HL-60/S4 treated with phorbol 12-myristate 13-acetate at 8.2 ng/mL for 4 days and 3 days (cell line): ENCODE measurements around the gene LFNG.
"Not testable (repeated sequence)": the region's sequence is repeated elsewhere in the genome, so short reads cannot be mapped to it uniquely, and the experiment has no call there.

Experiments used
- in situ Hi-C: fragments of 300-500 bp; cut with MboI; formaldehyde crosslinking; loops from 2 replicates; pipeline ENCODE4 v1.15.0; 2022; ENCODE audit warnings: low sequenced_read_pairs

LFNG gene

GRCh38 chr7:2542011-2542915, 22.7 kb downstream of the LFNG start:
- in situ Hi-C loops = no loop called here

DNA sequence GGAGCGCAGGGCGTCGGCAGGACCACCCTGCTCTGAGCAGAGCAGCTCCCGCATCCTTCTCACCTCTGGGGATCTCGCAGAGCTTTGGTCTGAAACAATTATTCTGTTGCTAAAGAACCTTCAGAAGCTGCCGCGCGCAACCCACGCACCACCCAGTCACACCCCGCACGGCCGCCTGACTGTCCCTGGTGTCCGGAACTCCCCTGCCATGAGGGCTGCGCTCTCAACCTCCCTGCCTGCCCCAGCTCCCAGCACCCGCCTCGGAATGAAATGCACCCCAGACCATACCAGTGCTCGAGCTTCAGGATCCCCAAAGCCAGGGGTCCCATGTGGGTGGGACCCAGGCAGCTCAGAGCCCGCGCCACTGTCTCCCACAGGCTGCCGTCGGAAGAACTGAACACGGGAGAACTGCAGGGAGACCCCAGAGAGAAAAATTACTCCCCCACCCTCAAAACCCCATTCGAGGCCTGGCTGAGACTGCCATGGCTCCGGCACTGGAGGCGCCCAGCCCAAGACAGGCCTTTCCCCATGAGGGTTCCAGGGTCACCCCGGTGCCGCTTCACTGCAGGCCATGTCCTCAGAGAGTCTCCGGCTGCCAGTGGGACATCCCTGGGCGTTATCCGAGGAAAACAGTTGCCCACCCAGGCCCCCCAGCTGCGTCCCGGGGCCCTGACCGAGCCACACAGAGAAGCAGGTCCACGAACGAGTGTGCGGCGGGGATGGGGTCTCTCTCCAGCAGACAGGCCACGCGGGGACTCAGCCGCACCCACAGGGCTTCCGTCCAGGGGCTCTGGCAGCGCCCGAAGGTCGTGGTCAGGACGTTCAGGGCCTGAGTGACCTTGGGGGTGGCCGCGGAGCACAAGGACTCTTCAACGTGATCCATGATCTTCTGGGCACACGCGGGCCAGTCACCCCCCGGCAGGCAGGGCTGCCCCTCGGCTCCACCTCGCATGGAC, 23.6 kb downstream of the LFNG start:
- in situ Hi-C loops = no loop called here

DNA sequence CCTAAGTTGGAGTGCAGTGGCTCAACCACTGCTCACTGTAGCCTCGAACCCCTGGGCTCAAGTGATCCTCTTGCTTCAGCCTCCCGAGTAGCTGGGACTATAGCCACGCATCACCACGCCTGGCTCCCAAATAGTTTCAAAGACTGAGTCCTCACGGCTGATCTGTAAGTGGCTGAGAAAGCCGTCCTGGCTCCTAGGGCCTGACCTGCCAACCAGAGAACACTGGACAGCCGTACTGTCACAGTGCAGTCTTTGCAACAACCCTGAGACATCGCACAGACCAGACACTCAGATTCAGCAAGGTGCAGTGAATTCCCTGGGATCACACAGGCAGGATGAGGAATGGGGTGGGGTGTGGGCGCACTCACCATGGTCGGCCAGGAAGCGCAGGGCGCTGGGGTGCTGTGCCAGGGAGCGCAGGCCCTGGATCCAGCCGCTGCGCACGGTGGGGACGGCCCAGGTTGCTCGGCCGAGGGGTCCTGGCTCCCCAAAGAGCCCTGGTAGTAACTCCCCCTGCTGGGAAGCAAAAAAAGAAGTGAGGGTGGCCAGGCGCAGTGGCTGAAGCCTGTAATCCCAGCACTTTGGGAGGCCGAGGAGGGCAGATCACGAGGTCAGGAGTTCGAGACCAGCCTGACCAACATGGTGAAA, 25.1 kb downstream of the LFNG start:
- in situ Hi-C loops = no loop called here

- in situ Hi-C loops = no loop called here
Observed at GRCh38 chr7:2545746-2546425, 26.3 kb downstream of the LFNG start.

- in situ Hi-C loops = no loop called here
Observed at GRCh38 chr7:2546776-2547586, 27.4 kb downstream of the LFNG start.

- in situ Hi-C loops = no loop called here
Observed at GRCh38 chr7:2551418-2551817, 31.8 kb downstream of the LFNG start.

DNA sequence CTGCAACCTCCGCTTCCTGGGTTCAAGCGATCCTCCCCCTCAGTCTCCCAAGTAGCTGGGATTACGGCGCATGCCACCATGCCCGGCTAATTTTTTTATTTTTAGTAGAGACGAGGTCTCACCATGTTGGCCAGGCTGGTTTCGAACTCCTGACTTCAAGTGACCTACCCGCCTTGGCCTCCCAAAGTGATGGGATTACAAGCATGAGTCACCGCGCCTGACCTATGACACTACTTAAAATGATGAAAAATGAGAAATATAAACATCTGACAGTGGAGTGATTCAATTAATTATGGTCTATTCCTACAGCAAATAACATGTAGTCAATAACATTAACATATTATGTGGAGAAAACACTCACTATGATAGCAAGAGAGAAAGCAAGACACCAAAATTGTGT, 33.5 kb downstream of the LFNG start:
- in situ Hi-C loops = no loop called here

GRCh38 chr7:2553831-2554581, 34.4 kb downstream of the LFNG start:
- in situ Hi-C loops = no loop called here

DNA sequence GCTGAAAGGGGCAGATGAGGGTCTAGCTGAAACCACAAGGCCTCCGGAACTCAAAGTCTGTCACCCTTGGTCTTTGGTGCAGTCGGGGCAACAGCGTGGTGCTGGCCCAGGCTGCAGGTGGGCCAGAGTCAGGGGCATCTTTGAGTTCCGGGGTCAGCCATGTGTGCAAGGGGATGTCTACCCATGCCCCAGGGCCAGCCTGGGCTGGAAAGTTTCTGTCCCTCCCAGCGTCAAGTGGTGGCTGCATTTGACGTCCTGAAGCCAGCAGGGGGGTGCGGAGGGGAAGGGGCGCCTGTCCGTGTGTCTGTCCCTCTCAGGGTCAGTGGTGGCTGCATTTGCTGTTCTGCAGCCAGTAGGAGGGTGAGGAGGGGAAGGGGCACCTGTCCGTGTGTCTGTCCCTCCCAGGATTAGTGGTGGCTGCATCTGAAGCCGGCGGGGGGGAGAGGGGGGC, 35.1 kb downstream of the LFNG start:
- in situ Hi-C loops = no loop called here

- in situ Hi-C loops = no loop called here
Observed at GRCh38 chr7:2555121-2556052, 35.8 kb downstream of the LFNG start, which contains the start of gene BRAT1. Gene BRAT1, minus strand, starts transcription at chr7:2555524. Its CDS starts 1,093 bp downstream, at chr7:2554431.

GRCh38 chr7:2558629-2559282, 39.2 kb downstream of the LFNG start, which contains the start of gene IQCE:
Gene IQCE, plus strand, starts transcription at chr7:2558979. Its CDS starts 203 bp downstream, at chr7:2559182.
- in situ Hi-C loops = no loop called here

DNA sequence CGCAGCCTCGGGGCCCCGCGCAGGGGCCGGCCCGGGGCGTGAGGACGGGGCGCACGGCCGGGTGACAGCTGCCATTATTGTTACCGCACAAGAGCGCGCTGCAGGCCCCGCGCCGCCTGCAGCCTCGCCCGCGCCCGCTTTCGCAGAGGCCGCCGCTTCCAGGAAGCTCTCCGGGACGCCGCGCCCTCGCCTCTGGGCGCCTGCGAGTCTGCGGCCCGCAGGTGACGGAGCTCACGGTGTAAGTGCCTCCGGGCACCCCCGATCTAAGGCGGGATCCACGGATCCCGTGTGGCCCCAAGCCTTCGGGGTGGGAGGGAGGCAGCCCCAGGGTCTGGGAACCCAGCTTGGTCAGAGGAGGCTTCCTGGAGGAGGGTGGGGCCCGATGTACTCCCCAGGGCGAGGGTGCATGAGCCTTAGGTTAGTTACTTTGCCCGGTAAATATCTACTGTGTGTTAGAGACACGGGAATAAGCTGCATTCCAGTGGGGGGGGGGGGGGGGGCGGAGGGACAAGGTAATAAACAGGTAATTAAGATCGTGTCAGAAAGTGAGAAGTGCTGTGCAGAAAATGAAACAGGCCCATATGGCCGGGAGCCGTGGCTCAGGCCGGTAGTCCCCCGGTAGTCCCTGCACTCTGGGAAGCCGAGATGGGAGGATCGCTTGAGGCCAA, 39.8 kb downstream of the LFNG start:
- in situ Hi-C loops = no loop called here

- in situ Hi-C loops = not testable (repeated sequence)
Observed at GRCh38 chr7:2563955-2564354, 44.4 kb downstream of the LFNG start.

DNA sequence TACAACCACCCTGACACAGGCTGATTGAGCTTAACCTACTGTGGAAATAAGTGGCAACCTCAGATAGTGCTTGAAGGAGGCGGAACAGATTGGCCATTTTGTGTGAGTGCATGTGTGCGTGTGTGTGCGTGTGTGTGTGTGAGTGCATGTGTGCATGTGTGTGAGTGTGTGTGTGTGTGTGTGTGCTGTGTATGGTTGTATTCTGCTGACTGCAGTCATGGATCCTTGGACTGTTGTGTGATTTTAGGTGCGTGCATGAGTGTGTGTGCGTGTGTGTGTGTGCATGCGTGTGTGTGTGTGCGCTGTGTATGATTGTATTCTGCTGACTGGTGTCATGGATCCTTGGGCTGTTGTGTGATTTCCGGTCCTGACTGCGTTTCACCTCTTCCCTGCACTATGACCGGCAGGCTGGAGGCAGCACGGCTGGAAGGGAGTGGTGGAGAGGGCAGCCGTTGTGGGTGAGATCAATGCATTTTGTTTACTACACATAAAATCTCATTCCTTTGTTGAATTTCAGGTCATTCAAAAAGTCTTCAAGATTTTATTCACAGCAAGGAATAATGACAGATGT, 45.5 kb downstream of the LFNG start:
- in situ Hi-C loops = no loop called here

GRCh38 chr7:2566348-2566889, 46.8 kb downstream of the LFNG start:
- in situ Hi-C loops = no loop called here
